NCI-H187 (cell line): ENCODE data around the gene SLC45A2.
A peak's percentile ranks its signal among the peaks of the same experiment; 100 is the strongest.
"Not testable (repeated sequence)": the region's sequence is repeated elsewhere in the genome, so short reads cannot be mapped to it uniquely, and the experiment has no call there.

Experiments
- DNase-seq, 2 experiments: peaks; one replicate each; lab custom pipeline; 2025; lab: John Stamatoyannopoulos, UW

The SLC45A2 gene

GRCh38 chr5:33969572-33970452, 14.7 kb downstream of the SLC45A2 start:
- DNase-seq: peak in 1 of 2 experiments; percentile 35

GRCh38 chr5:33968211-33969005, 16.1 kb downstream of the SLC45A2 start:
- no peak for DNase-seq

GRCh38 chr5:33966805-33967204, 17.7 kb downstream of the SLC45A2 start:
- DNase-seq: no peak

DNA sequence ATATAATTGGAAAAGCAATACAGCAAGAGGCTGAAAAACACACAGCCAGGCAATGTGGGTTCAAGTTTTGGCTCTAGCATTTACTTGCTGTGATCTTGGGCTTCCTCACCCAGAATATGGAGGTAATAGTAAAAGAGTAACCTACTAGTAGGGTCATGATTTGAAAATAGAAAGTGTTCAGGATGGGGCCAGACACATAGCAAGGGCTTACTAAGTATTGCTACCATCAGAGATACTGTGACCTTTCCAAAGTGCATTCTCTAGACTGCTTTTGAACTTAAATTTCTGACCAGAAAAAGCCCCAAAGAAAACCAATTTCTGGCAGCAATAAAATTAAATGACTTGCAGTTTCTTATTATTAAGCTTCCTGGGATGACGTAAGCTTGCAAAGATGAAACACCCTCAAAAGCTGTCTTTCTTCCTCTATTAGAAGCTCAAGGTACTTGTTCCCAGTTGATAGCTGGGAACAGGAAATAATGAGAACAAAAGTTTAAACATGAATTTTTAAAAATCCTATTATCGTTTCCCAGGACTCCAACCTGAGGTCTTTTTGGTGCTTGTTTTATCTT, 20.3 kb downstream of the SLC45A2 start:
- no peak for DNase-seq

GRCh38 chr5:33958176-33958575, 26.3 kb downstream of the SLC45A2 start:
- no peak for DNase-seq

- no peak for DNase-seq
Measured at GRCh38 chr5:33957577-33958150, 26.8 kb downstream of the SLC45A2 start.

DNA sequence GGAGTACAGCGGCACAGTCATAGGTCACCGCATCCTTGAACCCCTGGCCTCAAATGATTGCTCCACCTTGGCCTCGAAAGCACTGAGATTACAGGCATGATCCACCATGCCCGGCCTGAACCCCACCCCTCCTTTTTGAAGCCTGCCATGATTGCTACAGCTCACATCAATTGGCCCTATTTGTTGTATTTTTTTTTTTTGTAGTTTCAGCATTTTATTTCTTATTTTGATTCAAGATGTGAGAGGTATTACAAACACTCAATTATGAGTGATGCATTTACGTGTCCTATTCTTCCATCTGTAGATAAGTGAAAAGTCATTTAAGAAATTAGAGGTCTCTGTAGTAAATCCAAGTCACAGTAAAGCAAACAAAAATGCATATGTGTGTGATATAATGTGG, 32.3 kb downstream of the SLC45A2 start:
- not testable (repeated sequence) for DNase-seq

DNA sequence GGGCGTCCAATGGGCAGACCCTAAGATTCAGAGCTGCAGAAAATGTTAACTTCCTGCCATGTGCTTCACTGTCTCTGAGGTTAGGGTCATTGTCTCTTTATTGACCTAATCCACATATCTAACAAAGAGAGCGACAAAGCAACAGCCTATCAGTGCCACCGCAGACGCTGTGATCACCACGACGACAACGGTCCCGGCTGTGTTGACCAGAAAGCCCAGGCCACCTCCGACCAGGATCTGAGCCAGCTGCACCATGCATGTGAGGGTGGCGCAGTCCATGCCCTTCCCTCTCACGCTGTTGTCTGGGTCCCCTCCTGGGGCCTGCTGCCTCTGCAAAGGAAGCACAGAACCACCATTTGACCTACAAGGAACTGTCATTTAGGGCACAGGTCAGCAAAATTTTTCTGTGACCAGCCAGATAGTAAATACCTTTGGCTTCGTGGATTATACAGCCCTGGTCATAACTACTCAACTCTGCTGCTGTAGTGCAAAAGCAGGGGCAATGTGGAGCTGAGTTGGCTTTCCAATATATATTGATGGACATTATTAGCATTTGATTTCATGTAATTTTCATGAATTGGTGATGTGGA, 39.9 kb downstream of the SLC45A2 start:
- no peak for DNase-seq

DNA sequence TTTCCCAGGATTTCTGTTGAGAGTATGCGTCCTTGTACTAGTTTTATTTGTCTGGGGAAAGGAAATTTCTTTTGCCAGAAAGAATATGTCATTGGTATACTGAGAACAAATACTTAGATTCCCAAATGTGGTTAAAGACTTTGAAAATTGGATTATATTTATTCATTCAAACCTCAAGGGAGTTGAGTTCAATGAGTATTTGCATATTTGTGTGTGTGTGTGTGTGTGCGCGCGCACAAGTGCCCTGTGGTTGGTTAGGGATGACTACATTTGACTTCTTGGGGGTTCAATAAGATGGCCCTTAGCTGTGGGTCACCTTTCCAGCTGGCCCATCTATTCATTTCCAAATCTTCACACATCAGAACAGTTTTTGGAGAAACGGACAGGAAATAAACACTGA, 43.4 kb downstream of the SLC45A2 start:
- peak in 1 of 2 experiments; percentile 91 for DNase-seq

GRCh38 chr5:33939556-33940262, 44.8 kb downstream of the SLC45A2 start:
- no peak for DNase-seq

DNA sequence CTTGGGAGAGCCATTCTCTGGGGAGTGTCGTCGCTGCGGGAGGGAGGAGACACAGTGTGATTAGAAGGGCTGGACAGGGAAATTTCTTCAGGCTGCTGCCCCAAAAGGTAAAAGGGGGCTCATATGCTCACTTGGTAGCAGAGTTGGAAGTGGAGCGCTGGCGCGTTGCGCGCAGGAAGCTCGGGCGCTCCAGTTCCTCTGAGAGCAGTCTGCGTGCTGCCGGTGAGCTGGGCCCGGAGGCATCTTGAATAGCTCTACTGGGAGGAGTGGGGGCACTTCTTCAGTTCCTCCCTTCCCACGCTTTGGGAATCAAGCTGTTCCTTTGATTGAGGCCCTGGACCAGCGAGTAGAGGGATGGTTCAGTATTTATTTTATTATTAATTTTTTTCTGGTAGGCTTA, 45.6 kb downstream of the SLC45A2 start:
- no peak for DNase-seq

- no peak for DNase-seq
Measured at GRCh38 chr5:33938507-33938796, 46.0 kb downstream of the SLC45A2 start.

- no peak for DNase-seq
Measured at GRCh38 chr5:33937707-33938506, 46.6 kb downstream of the SLC45A2 start.

- DNase-seq: no peak
Measured at GRCh38 chr5:33937017-33937706, 47.3 kb downstream of the SLC45A2 start.

DNA sequence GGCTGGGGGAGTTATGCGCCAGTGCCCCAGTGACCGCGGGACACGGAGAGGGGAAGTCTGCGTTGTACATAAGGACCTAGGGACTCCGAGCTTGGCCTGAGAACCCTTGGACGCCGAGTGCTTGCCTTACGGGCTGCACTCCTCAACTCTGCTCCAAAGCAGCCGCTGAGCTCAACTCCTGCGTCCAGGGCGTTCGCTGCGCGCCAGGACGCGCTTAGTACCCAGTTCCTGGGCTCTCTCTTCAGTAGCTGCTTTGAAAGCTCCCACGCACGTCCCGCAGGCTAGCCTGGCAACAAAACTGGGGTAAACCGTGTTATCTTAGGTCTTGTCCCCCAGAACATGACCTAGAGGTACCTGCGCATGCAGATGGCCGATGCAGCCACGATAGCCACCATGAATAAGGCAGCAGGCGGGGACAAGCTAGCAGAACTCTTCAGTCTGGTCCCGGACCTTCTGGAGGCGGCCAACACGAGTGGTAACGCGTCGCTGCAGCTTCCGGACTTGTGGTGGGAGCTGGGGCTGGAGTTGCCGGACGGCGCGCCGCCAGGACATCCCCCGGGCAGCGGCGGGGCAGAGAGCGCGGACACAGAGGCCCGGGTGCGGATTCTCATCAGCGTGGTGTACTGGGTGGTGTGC, 48.0 kb downstream of the SLC45A2 start, which contains the start of gene RXFP3:
TSS of gene RXFP3 (plus strand) at position 6 of the 636 bp plus-strand sequence. CDS start at position 361, 355 bp downstream.
- DNase-seq: no peak

DNA sequence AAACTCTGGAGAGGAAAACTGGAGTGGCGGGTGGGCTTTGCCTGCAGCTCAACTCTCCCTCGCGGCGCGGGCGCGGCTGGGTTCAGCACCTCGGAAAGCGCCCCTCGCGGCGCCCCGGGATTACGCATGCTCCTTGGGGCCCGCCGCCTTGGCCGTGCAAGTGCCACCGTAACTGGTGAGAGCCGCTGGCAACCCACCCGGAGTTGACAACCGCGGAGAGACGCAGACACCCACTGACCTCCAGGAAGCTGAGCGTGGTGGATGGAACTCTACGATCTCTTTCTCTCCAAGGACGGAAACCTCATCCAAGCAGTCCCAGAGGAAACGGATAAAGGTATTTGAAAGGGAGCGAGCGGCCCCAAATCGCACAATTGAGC, 48.5 kb downstream of the SLC45A2 start:
- DNase-seq: peak; percentile 22 to 39

DNA sequence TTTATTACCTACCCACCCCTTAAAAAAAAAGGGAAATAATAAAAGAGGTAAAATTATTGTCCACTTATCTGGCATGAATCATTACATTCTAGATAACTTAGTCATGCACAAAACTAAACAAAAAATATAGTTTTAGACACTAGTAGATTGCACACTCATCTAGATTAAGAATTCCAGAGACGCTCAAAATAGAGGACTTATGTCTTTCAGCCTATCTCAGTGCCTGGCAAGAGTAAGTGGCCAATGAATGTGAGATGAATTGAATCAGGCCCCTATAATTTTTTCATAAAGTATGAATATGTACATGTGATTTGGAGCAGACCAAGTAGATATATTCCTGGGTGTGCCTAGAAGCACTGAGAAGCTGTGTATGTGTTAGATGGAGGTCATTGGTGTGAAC, 50.3 kb downstream of the SLC45A2 start:
- no peak for DNase-seq

DNA sequence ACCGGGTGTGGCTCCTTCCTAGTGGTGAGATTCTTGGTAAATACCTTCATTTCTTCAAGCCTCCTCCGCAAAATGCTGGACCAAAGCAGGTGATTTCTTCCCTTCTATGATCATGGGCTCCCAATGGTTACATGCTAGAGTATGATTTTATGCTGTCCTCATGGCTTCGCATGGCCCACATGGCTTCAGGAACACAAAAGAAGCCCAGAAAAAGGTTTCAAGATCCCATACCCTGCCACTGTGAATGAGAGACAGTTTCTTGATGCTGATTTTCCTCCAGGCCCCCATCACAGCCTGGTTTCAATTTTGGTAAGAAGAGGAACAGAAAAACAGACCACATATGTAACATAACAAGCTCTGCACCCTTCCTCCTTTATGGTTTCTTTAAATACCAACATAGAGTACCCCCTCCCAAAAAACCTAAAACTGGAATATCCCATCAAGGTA, 50.7 kb downstream of the SLC45A2 start:
- DNase-seq: no peak

- DNase-seq: no peak
Measured at GRCh38 chr5:33931136-33931535, 53.4 kb downstream of the SLC45A2 start.
